ENCODE measurements around the gene ZCCHC8.

GRCh38 chr12:122501489-122501989 is 807 bp upstream of the ZCCHC8 start:
- no peak for TF ChIP-seq POLR2A (IDR thresholded peaks at IDR 0.05)
- TF ChIP-seq EP300 (IDR thresholded peaks at IDR 0.05): no peak
- TF ChIP-seq, protein P1, sequence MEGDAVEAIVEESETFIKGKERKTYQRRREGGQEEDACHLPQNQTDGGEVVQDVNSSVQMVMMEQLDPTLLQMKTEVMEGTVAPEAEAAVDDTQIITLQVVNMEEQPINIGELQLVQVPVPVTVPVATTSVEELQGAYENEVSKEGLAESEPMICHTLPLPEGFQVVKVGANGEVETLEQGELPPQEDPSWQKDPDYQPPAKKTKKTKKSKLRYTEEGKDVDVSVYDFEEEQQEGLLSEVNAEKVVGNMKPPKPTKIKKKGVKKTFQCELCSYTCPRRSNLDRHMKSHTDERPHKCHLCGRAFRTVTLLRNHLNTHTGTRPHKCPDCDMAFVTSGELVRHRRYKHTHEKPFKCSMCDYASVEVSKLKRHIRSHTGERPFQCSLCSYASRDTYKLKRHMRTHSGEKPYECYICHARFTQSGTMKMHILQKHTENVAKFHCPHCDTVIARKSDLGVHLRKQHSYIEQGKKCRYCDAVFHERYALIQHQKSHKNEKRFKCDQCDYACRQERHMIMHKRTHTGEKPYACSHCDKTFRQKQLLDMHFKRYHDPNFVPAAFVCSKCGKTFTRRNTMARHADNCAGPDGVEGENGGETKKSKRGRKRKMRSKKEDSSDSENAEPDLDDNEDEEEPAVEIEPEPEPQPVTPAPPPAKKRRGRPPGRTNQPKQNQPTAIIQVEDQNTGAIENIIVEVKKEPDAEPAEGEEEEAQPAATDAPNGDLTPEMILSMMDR (IDR thresholded peaks at IDR 0.05): no peak

Data from gastroesophageal sphincter (tissue), 3 donors.